IMR-90 (cell line): ENCODE results near the gene NPBWR2.

Source experiments
- CEBPB ChIP-seq: IDR thresholded peaks from 2 replicates; pipeline ENCODE4 v1.6.1; 2012; ENCODE audit warnings: low read depth, low read length, improper control_type of control experiment
- CHD1 ChIP-seq: IDR thresholded peaks from 2 replicates; pipeline ENCODE4 v1.6.1; 2012; ENCODE audit warnings: low read depth, low read length, improper control_type of control experiment
- CTCF ChIP-seq: conservative IDR thresholded peaks from 2 replicates; pipeline ENCODE4 v1.5.1; 2012; ENCODE audit warnings: mild to moderate bottlenecking, low read depth, low read length, improper control_type of control experiment
- ELK1 ChIP-seq: fragments of 150-350 bp; IDR thresholded peaks from 2 replicates; pipeline ENCODE4 v1.6.1; 2016; ENCODE audit warnings: low read depth, mild to moderate bottlenecking, low read length, moderate library complexity, borderline replicate concordance
- FOS ChIP-seq: fragments of 150-350 bp; IDR thresholded peaks from 2 replicates; pipeline ENCODE4 v1.6.1; 2016; ENCODE audit warnings: low read depth, low read length
- POLR2A ChIP-seq: IDR thresholded peaks from 2 replicates; pipeline ENCODE4 v1.6.1; 2012; ENCODE audit warnings: mild to moderate bottlenecking, low read depth, low read length
- RAD21 ChIP-seq: IDR thresholded peaks from 2 replicates; pipeline ENCODE4 v1.6.1; 2012; ENCODE audit warnings: low read length, improper control_type of control experiment
- SMC3 ChIP-seq: fragments of 150-350 bp; IDR thresholded peaks from 2 replicates; pipeline ENCODE4 v1.6.1; 2016; ENCODE audit warnings: low read depth, mild to moderate bottlenecking, antibody characterized with exemption, low read length, moderate library complexity
- USF2 ChIP-seq: fragments of 150-350 bp; IDR thresholded peaks from 2 replicates; pipeline ENCODE4 v1.6.1; 2017; ENCODE audit warnings: mild to moderate bottlenecking, antibody characterized with exemption, low read length, low read depth

GRCh38 chr20:64149141-64149540 is 41.8 kb upstream of the NPBWR2 start:
- no peak for TF ChIP-seq CTCF
- no peak for TF ChIP-seq POLR2A
- TF ChIP-seq CEBPB = no peak
- TF ChIP-seq USF2 = no peak
- no peak for TF ChIP-seq RAD21
- TF ChIP-seq CHD1 = no peak
- TF ChIP-seq FOS = no peak
- no peak for TF ChIP-seq SMC3
- TF ChIP-seq ELK1 = no peak
